Dendritic cell treated with granulocyte-macrophage colony-stimulating factor and Interleukin-4, amounts not matched to agents 40 ng/mL and 50 ng/mL, for 4 days (primary cell): ENCODE results near the gene PLD5.
"Not testable (repeated sequence)": the region's sequence is repeated elsewhere in the genome, so short reads cannot be mapped to it uniquely, and the experiment has no call there.

Experiments used
- H3K27ac Mint-ChIP-seq: one replicate; pipeline ENCODE4 v1.8.0; 2022; ENCODE audit warnings: mild to moderate bottlenecking, mixed read lengths
- H3K27me3 Mint-ChIP-seq: one replicate; pipeline ENCODE4 v1.8.0; 2022; ENCODE audit warnings: mild to moderate bottlenecking, mixed read lengths
- H3K36me3 Mint-ChIP-seq: one replicate; pipeline ENCODE4 v1.8.0; 2022; ENCODE audit warnings: low read depth, mixed read lengths
- H3K4me1 Mint-ChIP-seq: one replicate; pipeline ENCODE4 v1.8.0; 2022; ENCODE audit warnings: low read depth, mixed read lengths
- H3K4me3 Mint-ChIP-seq: one replicate; pipeline ENCODE4 v1.8.0; 2022; ENCODE audit warnings: mild to moderate bottlenecking, moderate library complexity, mixed read lengths
- H3K9me3 Mint-ChIP-seq: one replicate; pipeline ENCODE4 v1.8.0; 2022; ENCODE audit warnings: mixed read lengths
- intact Hi-C: fragments of 100-400 bp; cut with micrococcal nuclease; formaldehyde crosslinking; loops from one replicate; pipeline ENCODE4 v1.15.0; 2022

Gene PLD5

DNA sequence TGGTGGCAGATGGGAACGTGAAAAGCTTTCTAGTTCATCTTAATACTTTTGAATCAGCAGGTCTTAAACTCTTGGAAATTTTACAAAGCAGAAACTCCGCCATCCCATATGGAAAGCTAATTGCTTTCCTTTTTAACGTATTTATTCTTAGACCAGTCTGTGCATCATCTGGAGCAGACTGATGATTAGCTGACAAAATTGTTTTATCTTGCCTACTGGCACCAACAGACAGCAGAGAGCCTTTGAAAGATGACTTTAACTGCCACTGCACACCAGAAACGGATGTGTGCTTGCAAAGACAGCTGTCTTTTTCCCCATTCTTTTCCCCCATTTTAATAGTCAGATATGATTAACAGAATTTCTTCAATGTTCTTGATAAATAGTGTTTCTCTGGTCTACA, 97.0 kb downstream of the PLD5 start:
- intact Hi-C loops, result no loop called here
- H3K27ac Mint-ChIP-seq, result no peak overlapping the region
- H3K4me3 Mint-ChIP-seq, result no peak overlapping the region
- H3K9me3 Mint-ChIP-seq, result no peaks in the 10 kb centered on the region
- no peaks in the 10 kb centered on the region for H3K27me3 Mint-ChIP-seq
- no peaks in the 10 kb centered on the region for H3K4me1 Mint-ChIP-seq
- H3K36me3 Mint-ChIP-seq, result no peaks in the 10 kb centered on the region

DNA sequence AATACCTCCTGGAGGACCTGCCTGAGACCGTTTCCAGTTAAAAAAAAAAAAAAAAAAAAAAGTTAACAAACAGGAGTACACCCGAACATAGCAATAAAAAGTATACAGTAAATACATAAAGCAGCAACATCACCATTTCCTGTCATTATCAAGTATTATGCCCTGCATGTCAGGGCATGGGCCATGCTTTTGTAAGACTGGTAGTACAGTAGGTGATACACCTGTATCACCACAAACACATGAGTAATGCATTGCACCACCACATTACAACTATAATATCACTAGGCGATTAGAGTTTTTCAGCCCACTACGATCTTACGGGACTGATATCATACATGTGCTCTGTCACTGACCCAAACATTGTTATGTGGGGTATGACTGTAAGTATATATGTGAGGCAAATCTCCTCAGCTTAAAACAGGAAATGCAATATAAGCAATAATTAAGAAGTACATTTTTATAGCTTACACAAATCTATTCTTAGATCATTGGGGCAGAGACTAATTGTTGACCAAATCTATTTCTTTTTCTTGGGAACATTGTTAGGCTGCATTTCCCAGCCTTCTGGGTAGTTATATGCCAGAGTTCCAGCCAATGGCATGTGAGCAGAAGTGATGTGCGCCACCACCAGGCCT, 98.1 kb downstream of the PLD5 start:
- H3K27ac Mint-ChIP-seq, result no peak overlapping the region
- intact Hi-C loops, result no loop called here
- H3K4me1 Mint-ChIP-seq, result no peaks in the 10 kb centered on the region
- no peaks in the 10 kb centered on the region for H3K9me3 Mint-ChIP-seq
- H3K4me3 Mint-ChIP-seq, result no peak overlapping the region
- H3K36me3 Mint-ChIP-seq, result no peaks in the 10 kb centered on the region
- no peaks in the 10 kb centered on the region for H3K27me3 Mint-ChIP-seq

DNA sequence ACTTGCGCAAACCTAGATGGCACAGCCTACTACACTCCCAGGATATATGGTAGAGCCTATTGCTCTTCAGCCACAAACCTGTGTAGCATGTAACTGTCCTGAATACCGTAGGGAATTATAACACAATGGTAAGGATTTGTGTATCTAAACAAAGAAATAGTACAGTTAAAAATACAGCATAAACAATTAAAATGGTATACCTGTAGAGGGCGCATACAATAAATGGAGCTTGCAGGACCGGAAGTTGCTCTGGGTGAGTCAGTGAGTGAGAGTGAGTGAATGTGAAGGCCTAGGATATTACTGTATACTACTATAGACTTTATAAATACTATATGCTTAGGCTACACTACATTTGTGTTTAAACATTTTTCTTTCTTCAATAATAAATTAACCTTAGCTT, 99.3 kb downstream of the PLD5 start:
- no peaks in the 10 kb centered on the region for H3K4me1 Mint-ChIP-seq
- no peaks in the 10 kb centered on the region for H3K36me3 Mint-ChIP-seq
- no peak overlapping the region for H3K4me3 Mint-ChIP-seq
- H3K27me3 Mint-ChIP-seq, result no peaks in the 10 kb centered on the region
- intact Hi-C loops, result no loop called here
- no peak overlapping the region for H3K27ac Mint-ChIP-seq
- peaks cover 7% of the 10 kb centered on the region for H3K9me3 Mint-ChIP-seq

DNA sequence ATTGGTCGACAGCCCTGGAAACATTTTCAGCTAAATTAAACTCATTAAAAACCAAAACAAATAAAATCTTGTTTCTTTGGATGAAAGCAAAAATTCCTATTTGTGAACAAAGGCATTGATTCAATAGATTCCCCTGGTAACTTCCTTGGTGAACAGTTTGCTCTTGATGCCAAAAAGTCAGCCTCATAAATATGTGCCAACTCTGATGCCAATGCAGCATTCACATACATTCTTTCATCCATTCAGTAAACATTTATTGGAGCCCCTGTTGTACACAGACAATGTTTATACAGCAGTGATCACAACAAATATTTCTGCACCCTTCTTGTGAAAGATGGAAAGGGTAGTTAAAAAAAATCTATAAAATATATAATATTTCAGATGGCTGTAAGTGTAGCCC, 107.8 kb downstream of the PLD5 start:
- Mint-ChIP-seq H3K27me3 (no peaks in the 10 kb centered on the region), H3K4me1 (no peaks in the 10 kb centered on the region), H3K4me3 (no peak overlapping the region), H3K9me3 (peaks cover 18% of the 10 kb centered on the region), H3K36me3 (no peaks in the 10 kb centered on the region), H3K27ac (no peak overlapping the region)
- intact Hi-C loops, result no loop called here

DNA sequence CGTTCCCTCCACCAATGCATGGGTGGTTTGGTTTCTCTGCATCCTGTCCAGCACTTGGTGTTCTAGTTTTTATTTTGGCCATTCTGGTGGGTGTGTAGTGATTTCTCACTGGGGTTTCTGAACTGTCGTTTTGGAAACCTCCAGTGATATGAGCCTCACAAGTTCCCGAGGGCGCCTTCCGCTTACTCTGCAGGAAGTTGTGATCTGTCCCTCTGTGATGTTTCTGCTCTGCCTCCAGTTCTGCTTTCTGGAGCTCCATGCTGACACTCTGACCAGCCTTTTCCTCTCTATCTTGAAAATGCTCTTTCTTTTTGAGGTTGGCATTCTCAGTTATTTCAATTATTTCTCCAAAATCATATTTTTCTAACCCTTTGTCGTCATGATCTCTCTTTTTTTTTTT, 111.6 kb downstream of the PLD5 start:
- Mint-ChIP-seq H3K27ac (no peak overlapping the region), H3K4me3 (no peak overlapping the region), H3K4me1 (no peaks in the 10 kb centered on the region), H3K9me3 (peaks cover 22% of the 10 kb centered on the region), H3K27me3 (no peaks in the 10 kb centered on the region), H3K36me3 (no peaks in the 10 kb centered on the region)
- intact Hi-C loops, result no loop called here

DNA sequence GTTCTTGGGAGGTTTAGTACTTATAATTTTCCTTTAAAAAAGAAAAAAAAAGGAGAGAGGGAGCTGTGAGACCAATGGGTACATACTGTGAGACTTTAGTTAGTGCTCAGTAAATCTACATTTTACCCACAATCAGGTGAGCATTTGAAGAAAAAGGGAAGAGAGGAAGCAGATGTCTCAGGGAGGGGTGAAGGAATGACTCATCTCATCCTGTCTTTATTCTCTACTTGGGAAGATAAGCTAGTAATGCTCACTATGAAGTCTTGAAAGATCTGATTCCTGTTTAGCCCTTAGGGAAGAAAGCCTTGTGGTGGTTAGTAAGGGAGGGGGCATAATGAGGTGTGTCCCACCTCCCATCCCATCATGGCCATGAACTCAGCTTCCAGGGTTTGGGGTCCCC, 112.6 kb downstream of the PLD5 start:
- H3K9me3 Mint-ChIP-seq, result peaks cover 19% of the 10 kb centered on the region
- H3K36me3 Mint-ChIP-seq, result no peaks in the 10 kb centered on the region
- H3K27ac Mint-ChIP-seq, result no peak overlapping the region
- intact Hi-C loops, result no loop called here
- H3K27me3 Mint-ChIP-seq, result no peaks in the 10 kb centered on the region
- no peak overlapping the region for H3K4me3 Mint-ChIP-seq
- no peaks in the 10 kb centered on the region for H3K4me1 Mint-ChIP-seq

DNA sequence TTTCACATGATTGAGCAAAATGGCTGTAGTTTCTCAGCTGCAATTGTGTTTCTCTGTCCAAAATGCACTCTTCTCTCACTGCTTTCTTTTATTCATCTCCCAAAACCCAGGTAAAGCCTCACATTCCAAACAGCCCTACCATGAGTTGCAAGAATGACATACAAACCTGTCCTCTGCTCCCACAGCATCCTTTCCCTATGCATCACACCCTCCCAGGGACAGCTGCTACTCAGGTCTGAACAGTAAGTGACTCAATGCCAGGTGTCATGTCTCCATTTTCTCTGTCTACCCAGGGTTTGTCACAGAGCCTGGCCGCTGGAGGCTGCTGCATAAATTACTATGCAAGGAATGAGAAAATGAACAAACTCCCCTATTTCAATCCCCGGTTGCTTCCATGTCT, 118.5 kb downstream of the PLD5 start:
- Mint-ChIP-seq H3K9me3 (peaks cover 19% of the 10 kb centered on the region), H3K27me3 (no peaks in the 10 kb centered on the region), H3K4me3 (no peak overlapping the region), H3K27ac (no peak overlapping the region), H3K4me1 (no peaks in the 10 kb centered on the region), H3K36me3 (no peaks in the 10 kb centered on the region)
- intact Hi-C loops, result no loop called here

DNA sequence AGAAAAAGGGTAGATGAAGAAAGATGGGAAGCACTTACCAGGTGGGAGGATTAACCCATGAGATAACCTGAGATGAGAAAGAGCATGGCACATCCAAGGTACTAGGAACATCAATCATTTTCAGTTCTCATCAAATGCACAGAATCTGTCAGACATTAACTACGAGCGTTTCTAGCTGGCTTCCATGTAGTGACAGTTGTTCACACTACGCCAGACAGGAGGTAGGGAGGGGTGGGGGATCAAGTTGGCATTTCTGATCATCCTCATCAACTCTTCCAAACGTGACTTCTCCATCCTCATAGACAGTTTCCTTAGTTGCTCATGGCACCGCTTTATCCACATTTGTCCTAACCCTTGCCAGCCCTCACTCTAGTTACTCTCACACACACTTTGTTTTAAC, 120.2 kb downstream of the PLD5 start:
- Mint-ChIP-seq H3K27ac (no peak overlapping the region), H3K4me1 (no peaks in the 10 kb centered on the region), H3K4me3 (no peak overlapping the region), H3K9me3 (peaks cover 14% of the 10 kb centered on the region), H3K27me3 (no peaks in the 10 kb centered on the region), H3K36me3 (no peaks in the 10 kb centered on the region)
- intact Hi-C loops, result no loop called here

DNA sequence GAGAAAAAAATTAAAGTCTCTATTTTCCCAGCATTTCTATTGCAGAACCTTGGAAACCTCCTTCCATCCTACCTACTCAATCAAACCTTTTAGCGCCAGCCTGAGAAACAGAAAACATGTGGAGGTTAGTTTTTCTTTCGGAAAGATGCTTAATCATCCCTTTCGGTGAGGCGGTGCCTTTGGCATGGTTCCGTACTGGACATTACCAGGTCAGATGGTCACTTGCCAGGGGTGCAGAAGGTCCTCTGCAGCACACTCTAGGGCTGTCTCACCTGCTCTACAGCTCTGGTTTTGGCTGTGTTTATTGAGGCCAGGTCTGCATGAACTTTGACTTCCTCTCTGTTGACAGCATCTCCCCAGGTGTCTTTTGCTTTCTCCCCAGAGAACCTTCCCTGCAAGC, 121.5 kb downstream of the PLD5 start:
- Mint-ChIP-seq H3K4me3 (no peak overlapping the region), H3K27ac (no peak overlapping the region), H3K36me3 (no peaks in the 10 kb centered on the region), H3K9me3 (peaks cover under 1% of the 10 kb centered on the region), H3K4me1 (no peaks in the 10 kb centered on the region), H3K27me3 (no peaks in the 10 kb centered on the region)
- intact Hi-C loops, result no loop called here

DNA sequence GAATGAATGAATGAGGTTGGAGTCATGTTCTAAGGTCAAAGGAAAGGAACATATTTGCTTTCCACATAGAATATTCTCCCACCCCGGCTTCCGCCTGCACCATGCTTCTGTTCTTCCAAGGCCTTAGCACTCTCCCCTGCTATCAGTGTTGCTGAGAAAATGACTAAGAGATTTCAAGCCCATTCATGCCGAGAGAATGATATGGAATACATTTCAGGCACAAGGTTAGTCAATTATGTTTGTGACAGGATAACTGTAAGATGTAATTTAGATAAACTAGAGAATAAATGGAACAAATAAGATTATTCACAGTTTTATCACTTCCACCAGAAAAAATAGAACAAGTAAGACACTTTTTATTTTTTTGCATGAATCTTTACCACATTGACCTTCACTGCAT, 122.6 kb downstream of the PLD5 start:
- Mint-ChIP-seq H3K36me3 (no peaks in the 10 kb centered on the region), H3K4me3 (no peak overlapping the region), H3K27me3 (no peaks in the 10 kb centered on the region), H3K27ac (no peak overlapping the region), H3K4me1 (no peaks in the 10 kb centered on the region), H3K9me3 (peaks cover 5% of the 10 kb centered on the region)
- intact Hi-C loops, result no loop called here

DNA sequence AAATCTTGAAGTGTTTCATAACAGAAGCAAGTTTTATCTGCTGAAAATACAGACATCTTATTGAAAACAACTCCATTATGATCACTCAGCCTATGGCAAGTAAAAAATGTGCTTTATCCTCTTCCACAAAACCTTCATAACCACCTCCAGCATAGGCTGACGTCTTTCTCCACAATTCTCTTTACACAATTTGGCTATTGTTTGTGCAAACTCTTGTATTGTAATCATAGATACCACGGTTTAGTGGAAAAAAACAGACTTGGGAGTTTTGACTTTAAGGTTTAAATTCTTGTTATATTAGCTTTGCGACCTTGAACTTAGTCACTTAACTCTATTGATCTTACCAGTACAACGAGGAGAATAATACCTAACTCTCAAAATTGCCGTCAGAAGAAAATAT, 126.1 kb downstream of the PLD5 start:
- Mint-ChIP-seq H3K27me3 (no peaks in the 10 kb centered on the region), H3K4me1 (no peaks in the 10 kb centered on the region), H3K36me3 (no peaks in the 10 kb centered on the region), H3K9me3 (peaks cover 21% of the 10 kb centered on the region), H3K4me3 (no peak overlapping the region), H3K27ac (no peak overlapping the region)
- intact Hi-C loops, result no loop called here

DNA sequence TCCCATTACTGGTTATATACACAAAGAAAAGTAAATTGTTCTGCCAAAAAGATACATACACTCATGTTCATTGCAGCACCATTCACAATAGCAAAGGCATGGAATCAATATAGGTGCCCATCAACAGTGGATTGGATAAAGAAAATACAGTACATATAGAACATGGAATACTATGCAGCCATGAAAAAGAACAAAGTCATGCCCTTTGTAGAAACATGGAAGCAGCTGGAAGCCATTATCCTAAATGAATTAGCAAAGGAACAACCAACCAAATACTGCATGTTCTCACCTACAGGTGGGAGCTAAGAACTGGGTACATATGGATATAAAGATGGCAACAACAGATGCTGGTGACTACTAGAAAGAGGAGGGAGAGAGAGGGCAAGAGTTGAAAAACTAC, 132.6 kb downstream of the PLD5 start:
- Mint-ChIP-seq H3K27me3 (no peaks in the 10 kb centered on the region), H3K9me3 (peaks cover 30% of the 10 kb centered on the region), H3K36me3 (no peaks in the 10 kb centered on the region), H3K27ac (no peak overlapping the region), H3K4me3 (no peak overlapping the region), H3K4me1 (no peaks in the 10 kb centered on the region)
- intact Hi-C loops, result no loop called here

DNA sequence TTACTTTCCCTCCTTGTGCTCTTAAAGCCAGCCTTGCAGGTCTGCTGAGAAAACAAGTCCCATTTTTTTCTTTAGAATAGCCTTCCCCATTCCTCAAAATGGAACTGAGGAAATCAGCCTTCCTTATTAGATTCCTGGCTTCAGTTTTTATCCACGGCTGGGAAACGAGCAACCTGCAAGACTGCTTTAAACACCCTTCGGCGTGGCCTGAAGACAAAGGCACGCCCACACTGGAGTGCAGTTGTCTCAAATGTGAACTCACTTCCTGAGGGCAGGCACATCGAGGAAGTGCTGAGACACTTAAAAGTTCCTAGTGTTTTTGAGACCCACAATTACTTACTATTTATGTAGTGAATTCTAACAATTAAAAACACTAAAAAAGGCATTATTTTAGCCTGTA, 148.4 kb downstream of the PLD5 start:
- H3K36me3 Mint-ChIP-seq, H3K27me3 Mint-ChIP-seq, H3K27ac Mint-ChIP-seq, H3K4me1 Mint-ChIP-seq, H3K4me3 Mint-ChIP-seq, intact Hi-C loops: not testable (repeated sequence)
- peaks cover 43% of the 10 kb centered on the region for H3K9me3 Mint-ChIP-seq

DNA sequence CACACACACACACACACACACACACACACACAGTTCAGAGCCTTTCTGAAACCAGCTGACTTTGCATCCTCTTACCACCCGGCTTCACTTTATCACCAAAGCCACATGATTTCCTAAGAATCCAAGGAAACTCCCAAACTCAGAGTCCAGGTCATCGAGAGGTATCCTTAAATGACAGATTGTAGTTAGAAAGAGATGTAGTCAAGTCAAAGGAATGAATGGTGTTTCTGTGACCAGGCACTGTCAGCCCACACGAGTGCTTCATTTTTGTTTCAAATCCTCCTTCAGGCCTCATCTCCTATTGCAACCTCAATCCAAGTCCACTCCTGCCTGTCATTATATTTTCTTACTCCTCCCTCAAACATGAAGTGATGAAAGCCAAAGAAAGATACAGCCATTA, 174.1 kb downstream of the PLD5 start:
- H3K36me3 Mint-ChIP-seq, H3K27me3 Mint-ChIP-seq, H3K27ac Mint-ChIP-seq, H3K4me1 Mint-ChIP-seq, intact Hi-C loops, H3K4me3 Mint-ChIP-seq: not testable (repeated sequence)
- H3K9me3 Mint-ChIP-seq, result peaks cover 12% of the 10 kb centered on the region

DNA sequence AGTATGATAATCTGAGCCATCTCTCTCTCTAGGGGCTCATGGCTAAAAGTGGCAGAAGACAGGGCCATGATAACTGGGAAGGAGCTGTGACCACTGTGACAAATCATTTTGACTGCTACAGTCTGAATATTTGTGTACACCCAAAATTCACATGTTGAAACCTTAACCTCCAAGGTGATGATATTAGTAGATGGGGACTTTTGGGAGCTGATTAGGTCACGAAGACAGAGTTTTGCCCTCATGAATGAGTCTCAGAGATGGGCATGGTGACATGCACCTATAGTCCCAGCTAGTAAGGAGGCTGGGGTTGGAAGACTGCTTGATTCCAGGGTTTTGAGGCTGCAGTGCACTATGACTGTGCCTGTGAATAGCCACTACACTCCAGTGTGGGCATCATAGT, 174.9 kb downstream of the PLD5 start:
- peaks cover 20% of the 10 kb centered on the region for H3K9me3 Mint-ChIP-seq
- no peaks in the 10 kb centered on the region for H3K4me1 Mint-ChIP-seq
- H3K27me3 Mint-ChIP-seq, result no peaks in the 10 kb centered on the region
- H3K4me3 Mint-ChIP-seq, result no peak overlapping the region
- intact Hi-C loops, result no loop called here
- no peak overlapping the region for H3K27ac Mint-ChIP-seq
- no peaks in the 10 kb centered on the region for H3K36me3 Mint-ChIP-seq
